Prostate gland (tissue), 2 donors: ENCODE results near the gene PMPCB.

Experiments
- CTCF ChIP-seq, 4 experiments: fragments of 200-600 bp in 2 of 4; fragments of 450-650 bp in 2 of 4; sonication (generic) in 2 of 4; IDR thresholded peaks; 1 replicate in 3 of 4; 2 replicates in 1 of 4; pipeline ENCODE4 v1.5.1; 2016 to 2019; ENCODE audit warnings: antibody characterized with exemption in 4 of 4, mild to moderate bottlenecking in 2 of 4, moderate library complexity in 2 of 4
- POLR2A ChIP-seq: fragments of 450-650 bp; IDR thresholded peaks from one replicate; pipeline ENCODE4 v1.6.1; 2016; ENCODE audit warnings: antibody characterized with exemption, mild to moderate bottlenecking
- POLR2AphosphoS5 ChIP-seq: sonication (generic); formaldehyde crosslinking; IDR thresholded peaks from one replicate; pipeline ENCODE4 v1.6.1; 2017; ENCODE audit warnings: antibody characterized with exemption

GRCh38 chr7:103314852-103315251 is 17.6 kb downstream of the PMPCB start:
- TF ChIP-seq CTCF (IDR thresholded peaks at IDR 0.05) (no peak), POLR2A (no peak), POLR2AphosphoS5 (no peak)
